Dermis blood vessel endothelial cell (primary cell): ENCODE data around the gene TK2. TPM values are rescaled to one million over a fixed set of nuclear protein-coding genes. Genes with fewer than 3 reads are reported as not detected.
"Not testable (repeated sequence)": the region's sequence is repeated elsewhere in the genome, so short reads cannot be mapped to it uniquely, and the experiment has no call there.

Experiments
- DNase-seq: peaks from one replicate; pipeline ENCODE4 v3.0.0; 2010
- total RNA-seq: library from RNA; depleted of rRNA; stranded (reverse); fragments of >200 nt; gene quantifications from 2 replicates; pipeline ENCODE4 v1.2.3, GENCODE V29; 2014

The TK2 gene
- total RNA-seq, 1 donor from 2014 or later = 41.0 TPM

DNA sequence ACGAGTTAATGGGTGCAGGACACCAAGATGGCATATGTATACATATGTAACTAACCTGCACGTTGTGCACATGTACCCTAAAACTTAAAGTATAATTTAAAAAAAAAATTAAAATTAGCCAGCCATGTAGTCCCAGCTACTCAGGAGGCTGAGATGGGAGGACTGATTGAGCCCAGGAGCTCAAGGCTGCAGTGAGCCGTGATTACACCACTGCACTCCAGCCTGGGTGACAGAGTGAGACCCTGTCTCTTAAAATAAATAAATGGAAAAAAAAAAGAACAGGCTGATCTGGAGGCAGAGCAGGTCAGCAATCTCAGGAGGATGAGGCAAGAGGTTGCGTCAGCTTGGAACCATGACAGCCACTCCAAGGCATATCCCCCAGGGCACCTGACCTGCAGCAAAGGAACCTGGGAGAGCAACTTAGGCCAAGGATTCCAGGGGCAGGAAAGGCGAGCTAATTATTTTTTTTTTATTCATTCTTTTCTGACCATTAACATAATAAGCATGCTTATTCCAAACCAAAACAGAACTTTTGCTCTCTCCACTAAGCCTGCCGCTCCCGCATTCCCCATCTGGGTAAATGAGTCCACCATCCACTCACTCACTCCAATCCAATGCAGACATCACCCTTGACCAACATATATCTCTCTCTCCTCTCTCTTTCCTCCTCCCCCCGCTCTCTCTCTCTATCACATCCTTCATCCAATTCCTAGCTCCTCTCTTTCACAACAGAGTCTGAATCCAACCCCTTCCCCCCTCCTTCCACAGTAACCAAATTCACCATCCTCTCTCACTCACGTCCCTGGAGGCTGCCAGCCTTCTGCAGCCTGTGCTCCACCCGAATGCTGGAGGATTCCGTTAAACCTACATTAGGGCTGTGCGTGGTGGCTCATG is 47.7 kb downstream of the TK2 start:
- DNase-seq = no peak

GRCh38 chr16:66501563-66501962 is 48.4 kb downstream of the TK2 start:
- not testable (repeated sequence) for DNase-seq

- not testable (repeated sequence) for DNase-seq
Measured at GRCh38 chr16:66497921-66498320, 52.0 kb downstream of the TK2 start.

GRCh38 chr16:66496226-66496625 is 53.7 kb downstream of the TK2 start:
- not testable (repeated sequence) for DNase-seq

- DNase-seq = no peak
Measured at GRCh38 chr16:66495440-66495839, 54.5 kb downstream of the TK2 start.

GRCh38 chr16:66494916-66495315 is 55.0 kb downstream of the TK2 start:
- no peak for DNase-seq

GRCh38 chr16:66493490-66494401 is 56.2 kb downstream of the TK2 start:
- no peak for DNase-seq

DNA sequence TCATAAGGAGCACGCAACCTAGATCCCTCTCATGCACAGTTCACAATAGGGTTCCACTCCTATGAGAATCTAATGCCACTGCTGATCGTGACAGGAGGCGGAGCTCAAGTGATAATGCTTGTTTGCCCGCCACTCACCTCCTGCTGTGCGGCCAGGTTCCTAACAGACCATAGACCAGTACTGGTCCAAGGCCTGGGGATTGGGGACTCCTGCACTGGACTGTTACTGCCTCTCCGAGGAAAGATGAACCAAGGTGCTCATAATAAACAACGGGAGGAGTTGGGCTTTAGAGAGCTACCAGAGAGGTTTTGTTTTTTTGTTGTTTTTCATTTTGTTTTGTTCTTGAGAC is 58.2 kb downstream of the TK2 start:
- DNase-seq = no peak

- DNase-seq = no peak
Measured at GRCh38 chr16:66490774-66491715, 58.9 kb downstream of the TK2 start.

GRCh38 chr16:66489818-66490217 is 60.1 kb downstream of the TK2 start:
- no peak for DNase-seq

- no peak for DNase-seq
Measured at GRCh38 chr16:66489385-66489784, 60.5 kb downstream of the TK2 start.

- DNase-seq = no peak
Measured at GRCh38 chr16:66488505-66488904, 61.4 kb downstream of the TK2 start.

- DNase-seq = no peak
Measured at GRCh38 chr16:66487580-66488275, 62.2 kb downstream of the TK2 start.

- DNase-seq = peak; percentile 78
Measured at GRCh38 chr16:66486773-66487579, 62.9 kb downstream of the TK2 start.

- no peak for DNase-seq
Measured at GRCh38 chr16:66486199-66486772, 63.6 kb downstream of the TK2 start.

- DNase-seq = no peak
Measured at GRCh38 chr16:66485376-66485775, 64.5 kb downstream of the TK2 start.

GRCh38 chr16:66484453-66485213 is 65.3 kb downstream of the TK2 start:
- DNase-seq = no peak

- DNase-seq = peak; percentile 87
Measured at GRCh38 chr16:66483689-66484452, 66.1 kb downstream of the TK2 start.

DNA sequence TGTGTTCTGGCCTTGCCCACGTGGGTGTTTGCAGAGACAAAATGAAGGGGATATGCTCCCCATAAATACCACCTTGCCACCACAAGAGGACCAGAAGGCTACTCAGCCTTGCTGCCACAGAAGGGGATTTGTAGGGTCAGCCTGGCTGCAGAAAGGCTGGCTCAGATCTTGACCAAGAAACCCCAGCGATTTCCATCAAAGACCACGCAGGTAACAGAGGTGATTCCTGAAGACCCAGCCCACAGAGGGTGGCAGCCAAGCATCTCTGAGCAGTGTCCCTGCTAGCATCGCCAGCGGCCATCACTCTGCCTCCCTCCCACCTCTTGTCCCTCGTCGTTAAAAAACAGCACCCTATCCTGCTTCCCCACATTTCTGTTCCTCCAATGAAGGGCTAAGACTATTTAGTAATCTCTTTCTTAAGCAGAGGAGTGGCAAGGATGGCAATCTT is 68.0 kb downstream of the TK2 start:
- no peak for DNase-seq
